Kasumi-1 (cell line): Measurements from ENCODE around the gene ZNF346.
"Not testable (repeated sequence)": the region's sequence is repeated elsewhere in the genome, so short reads cannot be mapped to it uniquely, and the experiment has no call there.

ENCODE experiments used
- DNase-seq, 2 experiments: peaks; one replicate each; lab custom pipeline; 2025; lab: John Stamatoyannopoulos, UW

The ZNF346 gene

GRCh38 chr5:177008716-177009115 is 13.8 kb upstream of the ZNF346 start:
- no peak for DNase-seq

- no peak for DNase-seq
Measured at GRCh38 chr5:177010153-177010552, 12.3 kb upstream of the ZNF346 start.

- no peak for DNase-seq
Measured at GRCh38 chr5:177015156-177015555, 7.3 kb upstream of the ZNF346 start.

- no peak for DNase-seq
Measured at GRCh38 chr5:177018341-177018740, 4.2 kb upstream of the ZNF346 start.

- DNase-seq = no peak
Measured at GRCh38 chr5:177020033-177020432, 2.5 kb upstream of the ZNF346 start.

GRCh38 chr5:177023303-177023664 is 788 bp downstream of the ZNF346 start:
- no peak for DNase-seq

GRCh38 chr5:177024559-177024958 is 2.1 kb downstream of the ZNF346 start:
- DNase-seq = no peak

GRCh38 chr5:177025101-177025601 is 2.7 kb downstream of the ZNF346 start:
- no peak for DNase-seq

GRCh38 chr5:177027665-177028064 is 5.2 kb downstream of the ZNF346 start:
- DNase-seq = no peak

GRCh38 chr5:177029498-177029897 is 7.0 kb downstream of the ZNF346 start:
- no peak for DNase-seq

- DNase-seq = no peak
Measured at GRCh38 chr5:177035976-177036375, 13.5 kb downstream of the ZNF346 start.

- no peak for DNase-seq
Measured at GRCh38 chr5:177036443-177036842, 13.9 kb downstream of the ZNF346 start.

GRCh38 chr5:177036921-177037320 is 14.4 kb downstream of the ZNF346 start:
- DNase-seq = no peak

GRCh38 chr5:177040814-177041420 is 18.4 kb downstream of the ZNF346 start:
- no peak for DNase-seq

- DNase-seq = no peak
Measured at GRCh38 chr5:177041936-177042335, 19.4 kb downstream of the ZNF346 start.

GRCh38 chr5:177043114-177043513 is 20.6 kb downstream of the ZNF346 start:
- no peak for DNase-seq

- DNase-seq = no peak
Measured at GRCh38 chr5:177043958-177044357, 21.5 kb downstream of the ZNF346 start.

GRCh38 chr5:177044641-177045040 is 22.1 kb downstream of the ZNF346 start:
- DNase-seq = no peak

GRCh38 chr5:177045631-177046030 is 23.1 kb downstream of the ZNF346 start:
- DNase-seq = no peak

- DNase-seq = not testable (repeated sequence)
Measured at GRCh38 chr5:177048531-177048930, 26.0 kb downstream of the ZNF346 start.

GRCh38 chr5:177049285-177049684 is 26.8 kb downstream of the ZNF346 start:
- DNase-seq = no peak

GRCh38 chr5:177064500-177065277 is 42.2 kb downstream of the ZNF346 start:
- no peak for DNase-seq

- DNase-seq = no peak
Measured at GRCh38 chr5:177065491-177065890, 43.0 kb downstream of the ZNF346 start.

GRCh38 chr5:177066224-177066623 is 43.7 kb downstream of the ZNF346 start:
- DNase-seq = no peak
